Skin of body (tissue), 2 donors: ENCODE results near the gene MRPL39. TPM values are rescaled to one million over a fixed set of nuclear protein-coding genes. Genes with fewer than 3 reads are reported as not detected.

Experiments
- DNase-seq: peaks from one replicate; lab custom pipeline; 2025; lab: John Stamatoyannopoulos, UW
- total RNA-seq: library from RNA; depleted of rRNA; stranded (reverse); fragments of >200 nt; gene quantifications from one replicate; pipeline ENCODE4 v1.2.3, GENCODE V29; 2014

MRPL39 gene
- total RNA-seq, 1 donor from 2014 or later = 30.2 TPM

- no peak for DNase-seq
Measured at GRCh38 chr21:25569711-25570110, 37.6 kb downstream of the MRPL39 start.

GRCh38 chr21:25569084-25569483, 38.2 kb downstream of the MRPL39 start:
- DNase-seq = no peak

GRCh38 chr21:25568246-25568645, 39.0 kb downstream of the MRPL39 start:
- peak; percentile 39 for DNase-seq

GRCh38 chr21:25567472-25567871, 39.8 kb downstream of the MRPL39 start:
- DNase-seq = no peak

GRCh38 chr21:25566645-25567044, 40.6 kb downstream of the MRPL39 start:
- DNase-seq = no peak

- DNase-seq = no peak
Measured at GRCh38 chr21:25565272-25566211, 41.7 kb downstream of the MRPL39 start.

GRCh38 chr21:25564349-25564948, 42.8 kb downstream of the MRPL39 start:
- no peak for DNase-seq

GRCh38 chr21:25563361-25564116, 43.7 kb downstream of the MRPL39 start:
- no peak for DNase-seq

- DNase-seq = no peak
Measured at GRCh38 chr21:25562660-25563059, 44.6 kb downstream of the MRPL39 start.

GRCh38 chr21:25561668-25562641, 45.3 kb downstream of the MRPL39 start:
- DNase-seq = no peak

- DNase-seq = no peak
Measured at GRCh38 chr21:25560891-25561290, 46.4 kb downstream of the MRPL39 start.

- no peak for DNase-seq
Measured at GRCh38 chr21:25560271-25560685, 47.0 kb downstream of the MRPL39 start.

- no peak for DNase-seq
Measured at GRCh38 chr21:25559746-25560145, 47.5 kb downstream of the MRPL39 start.

GRCh38 chr21:25558123-25558522, 49.2 kb downstream of the MRPL39 start:
- DNase-seq = no peak

- DNase-seq = no peak
Measured at GRCh38 chr21:25557180-25557579, 50.1 kb downstream of the MRPL39 start.

GRCh38 chr21:25556091-25556490, 51.2 kb downstream of the MRPL39 start:
- no peak for DNase-seq

- no peak for DNase-seq
Measured at GRCh38 chr21:25555492-25555891, 51.8 kb downstream of the MRPL39 start.

GRCh38 chr21:25552856-25553255, 54.4 kb downstream of the MRPL39 start:
- no peak for DNase-seq

- no peak for DNase-seq
Measured at GRCh38 chr21:25551569-25551968, 55.7 kb downstream of the MRPL39 start.

GRCh38 chr21:25550352-25551120, 56.7 kb downstream of the MRPL39 start:
- DNase-seq = no peak
